Endothelial cell (in vitro differentiated cells): ENCODE data around the gene SRRD. TPM values are rescaled to one million over a fixed set of nuclear protein-coding genes. Genes with fewer than 3 reads are reported as not detected.

Source experiments
- DNase-seq: peaks from one replicate; pipeline ENCODE4 v3.0.0; 2021; ENCODE audit warnings: low spot score
- H3K27ac Mint-ChIP-seq: one replicate; pipeline ENCODE4 v1.8.0; 2021; ENCODE audit warnings: mixed read lengths, inconsistent platforms; ENCODE audit not compliant: unreplicated experiment
- H3K27me3 Mint-ChIP-seq: one replicate; pipeline ENCODE4 v1.8.0; 2021; ENCODE audit warnings: mild to moderate bottlenecking, moderate library complexity, mixed read lengths, inconsistent platforms; ENCODE audit not compliant: unreplicated experiment
- H3K36me3 Mint-ChIP-seq: one replicate; pipeline ENCODE4 v1.8.0; 2021; ENCODE audit warnings: mild to moderate bottlenecking, low read depth, mixed read lengths, inconsistent platforms; ENCODE audit not compliant: unreplicated experiment
- H3K4me1 Mint-ChIP-seq: one replicate; pipeline ENCODE4 v1.8.0; 2021; ENCODE audit warnings: mild to moderate bottlenecking, mixed read lengths, inconsistent platforms; ENCODE audit not compliant: unreplicated experiment
- H3K4me3 Mint-ChIP-seq: one replicate; pipeline ENCODE4 v1.8.0; 2021; ENCODE audit warnings: mild to moderate bottlenecking, mixed read lengths, inconsistent platforms; ENCODE audit not compliant: unreplicated experiment
- H3K9me3 Mint-ChIP-seq: one replicate; pipeline ENCODE4 v1.8.0; 2021; ENCODE audit warnings: mixed read lengths, inconsistent platforms; ENCODE audit not compliant: unreplicated experiment
- total RNA-seq: library from RNA; stranded (reverse); fragmentation: NEBNext Ultra II Directional; extraction: Animal tissue kit (Norgen Biotek cat#: 25700); gene quantifications from one replicate; pipeline ENCODE4 v1.2.1, GENCODE V29; 2021; ENCODE audit not compliant: unreplicated experiment
- TF ChIP-seq, protein P1 (sequence below): fragments of 200-600 bp; sonication (generic); IDR thresholded peaks from one replicate; pipeline ENCODE4 v1.5.0; 2021; ENCODE audit warnings: antibody characterized with exemption; ENCODE audit not compliant: unreplicated experiment

SRRD gene
- total RNA-seq, 1 donor from 2014 or later = 19.5 TPM

DNA sequence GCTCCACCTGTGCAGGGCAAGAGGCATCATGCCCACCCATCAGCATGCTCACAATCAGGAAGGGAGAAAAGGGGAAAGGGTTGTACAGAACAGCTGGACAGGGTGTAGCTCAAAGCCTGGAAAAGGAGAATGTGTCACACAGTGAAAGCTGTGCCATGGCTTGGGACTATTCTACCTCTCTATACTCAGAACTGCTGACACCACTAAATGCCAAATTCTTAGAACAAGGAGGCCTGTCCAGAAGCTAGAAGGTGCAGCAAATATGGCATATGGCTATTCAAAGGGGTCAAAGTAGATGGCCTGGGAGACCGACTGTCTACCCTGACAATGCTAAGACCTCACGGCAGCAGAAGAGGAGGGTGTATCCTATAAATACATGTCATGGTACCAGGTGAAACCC, 12.9 kb upstream of the SRRD start:
- peak overlapping the region; percentile 28 for H3K4me3 Mint-ChIP-seq
- no peak overlapping the region for H3K27ac Mint-ChIP-seq
- H3K9me3 Mint-ChIP-seq = no peaks in the 10 kb centered on the region
- no peak for DNase-seq
- peaks cover 46% of the 10 kb centered on the region for H3K36me3 Mint-ChIP-seq
- H3K27me3 Mint-ChIP-seq = no peaks in the 10 kb centered on the region
- TF ChIP-seq, protein P1, sequence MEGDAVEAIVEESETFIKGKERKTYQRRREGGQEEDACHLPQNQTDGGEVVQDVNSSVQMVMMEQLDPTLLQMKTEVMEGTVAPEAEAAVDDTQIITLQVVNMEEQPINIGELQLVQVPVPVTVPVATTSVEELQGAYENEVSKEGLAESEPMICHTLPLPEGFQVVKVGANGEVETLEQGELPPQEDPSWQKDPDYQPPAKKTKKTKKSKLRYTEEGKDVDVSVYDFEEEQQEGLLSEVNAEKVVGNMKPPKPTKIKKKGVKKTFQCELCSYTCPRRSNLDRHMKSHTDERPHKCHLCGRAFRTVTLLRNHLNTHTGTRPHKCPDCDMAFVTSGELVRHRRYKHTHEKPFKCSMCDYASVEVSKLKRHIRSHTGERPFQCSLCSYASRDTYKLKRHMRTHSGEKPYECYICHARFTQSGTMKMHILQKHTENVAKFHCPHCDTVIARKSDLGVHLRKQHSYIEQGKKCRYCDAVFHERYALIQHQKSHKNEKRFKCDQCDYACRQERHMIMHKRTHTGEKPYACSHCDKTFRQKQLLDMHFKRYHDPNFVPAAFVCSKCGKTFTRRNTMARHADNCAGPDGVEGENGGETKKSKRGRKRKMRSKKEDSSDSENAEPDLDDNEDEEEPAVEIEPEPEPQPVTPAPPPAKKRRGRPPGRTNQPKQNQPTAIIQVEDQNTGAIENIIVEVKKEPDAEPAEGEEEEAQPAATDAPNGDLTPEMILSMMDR = no peak
- no peaks in the 10 kb centered on the region for H3K4me1 Mint-ChIP-seq

DNA sequence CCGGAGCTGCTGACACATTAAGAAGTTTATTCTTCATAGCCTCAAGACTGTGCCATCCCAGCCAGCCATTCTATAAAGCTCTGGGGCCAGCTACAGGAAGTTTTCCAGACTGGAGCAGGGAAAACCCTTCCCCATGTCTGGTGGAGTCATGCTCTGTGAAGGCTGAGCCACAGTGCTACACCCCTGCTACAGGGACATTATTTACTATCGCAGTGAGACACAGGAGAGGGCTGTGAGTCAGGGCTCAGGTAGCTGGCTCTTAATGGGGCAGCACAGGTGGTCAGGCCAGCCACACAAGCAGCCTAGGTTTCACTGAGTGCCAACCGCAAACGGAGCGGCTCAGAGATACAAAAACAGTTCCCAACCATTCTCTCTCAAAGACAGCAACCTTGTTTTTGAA, 12.2 kb upstream of the SRRD start:
- H3K36me3 Mint-ChIP-seq = peaks cover 44% of the 10 kb centered on the region
- H3K27ac Mint-ChIP-seq = no peak overlapping the region
- H3K4me3 Mint-ChIP-seq = no peak overlapping the region
- H3K27me3 Mint-ChIP-seq = no peaks in the 10 kb centered on the region
- no peaks in the 10 kb centered on the region for H3K4me1 Mint-ChIP-seq
- TF ChIP-seq, protein P1 = no peak
- no peak for DNase-seq
- H3K9me3 Mint-ChIP-seq = no peaks in the 10 kb centered on the region

DNA sequence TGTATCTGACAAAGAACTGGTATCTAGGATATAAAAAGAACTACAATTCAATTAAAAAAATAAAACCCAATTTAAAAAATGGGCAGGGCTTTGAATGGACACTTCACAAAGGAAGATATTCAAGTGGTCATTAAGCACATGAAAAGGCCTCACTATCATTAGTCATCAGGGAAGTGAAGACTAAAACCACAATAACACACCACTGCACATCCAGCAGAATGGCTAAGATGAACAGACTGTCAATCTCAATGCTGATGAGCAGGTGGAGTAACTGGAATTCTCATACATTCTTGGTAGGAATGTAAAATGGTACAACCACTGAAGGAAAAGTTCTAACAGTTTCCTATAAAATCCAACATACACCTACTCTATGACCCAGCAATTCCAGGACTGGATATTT, 9.0 kb upstream of the SRRD start:
- Mint-ChIP-seq H3K4me1 (peaks cover 9% of the 10 kb centered on the region), H3K9me3 (no peaks in the 10 kb centered on the region), H3K4me3 (no peak overlapping the region), H3K36me3 (peaks cover 36% of the 10 kb centered on the region), H3K27me3 (no peaks in the 10 kb centered on the region), H3K27ac (no peak overlapping the region)
- TF ChIP-seq, protein P1 = no peak
- DNase-seq = no peak

DNA sequence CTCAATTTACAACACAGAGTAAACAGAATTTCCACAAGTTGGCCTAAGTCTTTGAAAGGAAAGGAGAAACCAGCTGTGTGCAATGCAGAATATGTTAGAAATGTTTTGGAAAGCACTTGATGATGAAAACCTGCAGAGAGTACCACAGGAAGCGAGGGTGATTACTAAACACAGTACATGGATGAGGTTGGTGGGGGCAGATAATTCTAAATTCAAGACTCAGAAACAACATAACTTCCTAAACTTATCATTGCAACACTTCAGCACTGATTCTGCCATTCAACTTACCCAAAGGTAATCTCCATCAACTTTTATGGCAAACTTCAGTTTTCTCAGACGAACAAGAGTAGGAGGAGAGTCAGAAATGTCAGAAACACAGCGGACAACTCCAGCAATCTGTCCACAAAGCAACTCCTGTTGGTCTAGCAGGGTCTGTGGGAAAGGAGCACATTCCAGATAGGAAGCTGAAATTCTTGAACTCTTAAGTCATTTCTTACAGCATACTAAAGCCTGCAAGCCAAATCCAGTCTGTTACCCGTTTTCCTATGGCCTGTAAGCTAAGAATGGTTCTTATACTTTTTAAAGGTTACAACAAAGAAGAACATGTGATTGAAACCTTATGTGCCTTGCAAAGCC, 6.9 kb upstream of the SRRD start:
- Mint-ChIP-seq H3K27ac (no peak overlapping the region), H3K27me3 (no peaks in the 10 kb centered on the region), H3K36me3 (peaks cover 31% of the 10 kb centered on the region), H3K9me3 (no peaks in the 10 kb centered on the region), H3K4me3 (peak overlapping the region; percentile 24), H3K4me1 (peaks cover 16% of the 10 kb centered on the region)
- DNase-seq = no peak
- TF ChIP-seq, protein P1 = no peak

DNA sequence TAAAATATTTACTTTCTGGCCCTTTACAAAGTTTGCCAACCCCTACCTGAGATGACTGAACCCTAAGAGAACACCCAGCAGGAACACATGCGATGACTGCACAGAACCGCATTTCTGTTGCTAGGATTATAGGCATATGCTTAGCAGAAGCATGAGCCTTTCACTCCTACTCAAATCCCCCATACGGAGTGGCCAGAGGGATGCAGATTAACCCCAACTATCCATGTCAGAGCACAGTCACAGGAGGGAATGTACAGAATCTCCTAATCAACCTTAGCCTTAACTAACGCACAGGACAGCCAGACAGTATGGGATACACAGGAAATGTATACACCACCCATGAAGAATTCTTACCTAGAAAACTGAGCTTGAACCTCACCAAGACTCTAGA, 6.3 kb upstream of the SRRD start:
- Mint-ChIP-seq H3K9me3 (no peaks in the 10 kb centered on the region), H3K27me3 (no peaks in the 10 kb centered on the region), H3K4me3 (peak overlapping the region; percentile 24), H3K4me1 (peaks cover 21% of the 10 kb centered on the region), H3K36me3 (peaks cover 32% of the 10 kb centered on the region), H3K27ac (no peak overlapping the region)
- TF ChIP-seq, protein P1 = no peak
- DNase-seq = no peak
